HuH-7.5 (cell line): ENCODE data around the gene TUBA4A.
"Not testable (repeated sequence)": the region's sequence is repeated elsewhere in the genome, so short reads cannot be mapped to it uniquely, and the experiment has no call there.

Experiments used
- DNase-seq: peaks from one replicate; pipeline ENCODE4 v3.0.0; 2011; ENCODE audit warnings: low spot score

TUBA4A gene

GRCh38 chr2:219268294-219268693, 14.6 kb upstream of the TUBA4A start:
- no peak for DNase-seq

- DNase-seq, result no peak
Measured at GRCh38 chr2:219266886-219267285, 13.2 kb upstream of the TUBA4A start.

GRCh38 chr2:219266232-219266631, 12.5 kb upstream of the TUBA4A start:
- no peak for DNase-seq

GRCh38 chr2:219261024-219261855, 7.5 kb upstream of the TUBA4A start:
- DNase-seq, result no peak

DNA sequence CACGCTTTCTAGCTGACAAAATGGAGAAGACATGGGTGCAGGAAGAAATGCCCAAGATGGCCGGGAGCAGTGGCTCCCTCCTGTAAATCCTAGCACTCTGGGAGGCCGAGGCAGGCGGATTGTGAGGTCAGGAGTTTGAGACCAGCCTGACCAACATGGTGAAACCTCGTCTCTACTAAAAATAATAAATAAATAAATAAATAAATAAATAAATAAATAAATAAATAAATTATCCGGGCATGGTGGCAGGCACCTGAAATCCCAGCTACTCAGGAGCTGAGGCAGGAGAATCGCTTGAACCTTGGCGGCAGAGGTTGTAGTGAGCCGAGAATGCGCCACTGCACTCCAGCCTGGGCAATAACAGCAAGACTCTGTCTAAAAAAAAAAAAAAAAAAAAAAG, 5.2 kb upstream of the TUBA4A start:
- not testable (repeated sequence) for DNase-seq

DNA sequence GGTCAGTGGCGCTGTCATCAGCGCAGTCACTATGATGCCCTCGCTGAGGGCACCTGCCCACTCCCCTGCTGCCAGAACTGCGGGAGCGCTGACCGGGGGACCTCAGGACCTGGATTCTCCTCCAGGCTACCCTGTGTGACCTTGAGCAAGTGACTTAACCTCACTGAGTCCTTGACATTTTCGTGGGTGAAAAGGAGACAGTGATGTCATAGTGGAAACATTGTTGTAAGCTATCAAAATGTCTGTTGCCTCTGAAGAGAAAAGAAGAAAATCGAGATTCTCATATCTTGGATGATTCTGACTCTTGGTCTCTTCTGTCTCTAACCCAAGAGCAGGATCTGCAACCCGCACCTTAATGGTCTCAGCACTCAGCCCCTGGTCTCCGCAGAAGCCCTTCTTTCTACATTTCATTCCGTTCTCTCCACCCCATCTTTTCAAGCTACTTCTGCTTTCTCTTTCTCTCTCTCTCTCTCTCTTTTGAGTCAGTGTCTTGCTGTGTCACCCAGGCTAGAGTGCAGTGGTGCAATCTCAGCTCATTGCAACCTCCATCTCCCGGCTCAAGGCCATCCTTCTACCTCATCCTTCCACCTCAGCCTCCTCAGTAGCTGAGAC, 978 bp upstream of the TUBA4A start:
- no peak for DNase-seq

DNA sequence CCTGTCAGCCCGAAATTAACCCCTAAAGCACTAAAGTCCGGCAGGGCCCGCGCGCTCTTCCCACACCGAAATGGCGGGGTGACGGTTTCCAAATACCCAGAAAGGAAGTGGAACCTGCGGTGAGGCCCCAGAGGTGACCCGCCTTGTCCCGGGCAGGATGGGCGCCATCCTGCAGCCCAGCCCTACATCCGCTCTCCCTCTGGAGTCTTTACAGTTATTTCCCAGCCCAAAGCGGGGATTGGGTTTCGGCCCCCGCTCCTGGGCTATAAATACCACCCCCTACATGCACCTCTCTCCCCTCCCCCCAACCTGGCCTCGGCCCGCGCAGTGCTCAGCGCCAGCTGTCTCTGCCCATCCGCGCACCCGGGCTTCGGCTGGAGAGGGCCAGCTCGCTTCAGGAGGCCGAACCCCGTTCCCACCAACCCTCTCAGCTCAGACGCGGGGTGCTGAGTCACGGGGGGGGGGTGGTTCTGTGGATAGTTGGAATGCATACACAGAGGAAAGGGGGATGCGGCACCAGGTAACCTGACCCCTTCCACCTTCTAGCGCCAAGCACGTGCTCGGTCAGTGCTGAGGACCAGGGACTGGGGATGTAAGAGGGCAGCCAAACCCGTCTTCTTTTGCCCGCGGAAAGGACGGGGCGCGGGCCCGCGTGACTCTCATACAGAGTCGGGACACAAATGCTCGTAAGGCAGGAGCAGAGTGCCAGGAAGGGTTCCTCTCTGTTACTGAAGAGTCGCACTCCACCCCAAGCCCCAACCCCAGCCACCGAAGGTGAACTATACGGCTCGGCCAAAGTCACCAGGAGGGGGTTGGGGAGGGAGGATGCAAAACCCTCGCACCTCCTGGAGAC, 592 bp downstream of the TUBA4A start, which contains the start of gene TUBA4B:
TUBA4B (plus strand) TSS at position 344 of the 853 bp plus-strand sequence; CDS start at position 509, 165 bp downstream.
- no peak for DNase-seq

- DNase-seq, result no peak
Measured at GRCh38 chr2:219252570-219252899, 1.2 kb downstream of the TUBA4A start.

- DNase-seq, result no peak
Measured at GRCh38 chr2:219252084-219252483, 1.6 kb downstream of the TUBA4A start.

DNA sequence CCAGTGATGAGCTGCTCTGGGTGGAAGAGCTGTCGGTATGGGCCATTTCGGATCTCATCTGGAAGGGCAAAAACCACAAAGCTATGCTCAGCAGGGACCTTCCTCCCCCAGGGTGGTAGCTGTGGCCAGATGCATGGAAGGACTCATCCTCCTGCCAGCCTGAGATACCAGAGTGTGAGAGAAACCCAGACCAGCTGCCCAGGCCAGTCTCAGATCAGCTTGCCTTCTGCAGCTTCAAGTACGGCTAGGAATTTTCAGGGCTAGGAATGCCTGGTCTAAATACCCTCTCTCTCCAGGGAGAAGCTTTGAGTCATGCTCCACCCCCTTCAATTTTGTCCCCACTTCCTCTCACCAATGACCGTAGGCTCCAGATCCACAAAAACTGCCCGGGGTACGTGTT, 2.1 kb downstream of the TUBA4A start:
- DNase-seq, result no peak

DNA sequence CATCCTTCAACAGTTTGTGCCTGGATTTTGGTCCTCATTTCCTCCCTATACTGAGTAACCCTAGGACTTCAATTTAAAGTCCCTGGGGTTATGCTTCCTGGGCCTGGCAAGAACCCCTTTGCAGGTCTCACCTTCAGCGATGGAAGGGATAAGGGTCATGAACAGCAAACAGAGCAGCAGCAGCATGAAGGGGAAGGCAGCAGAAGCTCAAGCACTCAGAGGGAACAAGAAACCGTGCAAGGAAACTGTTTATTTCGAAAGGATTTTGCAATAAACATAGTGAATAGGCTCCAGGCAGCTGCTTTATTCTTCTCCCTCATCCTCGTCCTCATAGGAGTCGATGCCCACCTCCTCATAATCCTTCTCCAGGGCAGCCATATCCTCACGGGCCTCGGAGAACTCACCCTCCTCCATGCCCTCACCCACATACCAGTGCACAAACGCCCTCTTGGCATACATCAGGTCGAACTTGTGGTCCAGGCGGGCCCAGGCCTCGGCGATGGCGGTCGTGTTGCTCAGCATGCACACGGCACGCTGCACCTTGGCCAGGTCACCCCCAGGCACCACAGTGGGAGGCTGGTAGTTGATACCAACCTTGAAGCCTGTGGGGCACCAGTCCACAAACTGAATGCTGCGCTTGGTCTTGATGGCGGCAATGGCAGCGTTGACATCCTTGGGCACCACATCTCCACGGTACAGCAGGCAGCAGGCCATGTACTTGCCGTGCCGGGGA, 3.5 kb downstream of the TUBA4A start:
- no peak for DNase-seq

- DNase-seq, result peak; percentile 76
Measured at GRCh38 chr2:219249203-219249980, 4.3 kb downstream of the TUBA4A start.

GRCh38 chr2:219248845-219249202, 4.9 kb downstream of the TUBA4A start:
- DNase-seq, result no peak

GRCh38 chr2:219247678-219248642, 5.8 kb downstream of the TUBA4A start:
- no peak for DNase-seq

GRCh38 chr2:219246559-219246958, 7.2 kb downstream of the TUBA4A start:
- DNase-seq, result no peak

DNA sequence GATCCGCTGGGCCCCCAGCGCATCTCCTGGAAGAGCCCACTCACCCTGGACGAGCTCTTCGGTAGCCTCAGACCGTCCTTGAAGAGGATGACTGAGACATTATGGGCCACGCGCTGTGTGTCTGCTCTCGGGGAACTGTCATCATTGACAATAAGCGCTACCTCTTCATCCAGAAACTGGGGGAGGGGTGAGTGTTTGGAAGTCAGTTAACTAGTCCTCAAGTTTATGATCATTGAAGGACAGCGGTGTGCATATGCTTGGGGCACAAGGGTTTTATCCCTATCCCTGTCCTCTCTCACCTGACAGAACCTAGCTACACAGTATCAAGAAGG, 7.9 kb downstream of the TUBA4A start:
- no peak for DNase-seq

DNA sequence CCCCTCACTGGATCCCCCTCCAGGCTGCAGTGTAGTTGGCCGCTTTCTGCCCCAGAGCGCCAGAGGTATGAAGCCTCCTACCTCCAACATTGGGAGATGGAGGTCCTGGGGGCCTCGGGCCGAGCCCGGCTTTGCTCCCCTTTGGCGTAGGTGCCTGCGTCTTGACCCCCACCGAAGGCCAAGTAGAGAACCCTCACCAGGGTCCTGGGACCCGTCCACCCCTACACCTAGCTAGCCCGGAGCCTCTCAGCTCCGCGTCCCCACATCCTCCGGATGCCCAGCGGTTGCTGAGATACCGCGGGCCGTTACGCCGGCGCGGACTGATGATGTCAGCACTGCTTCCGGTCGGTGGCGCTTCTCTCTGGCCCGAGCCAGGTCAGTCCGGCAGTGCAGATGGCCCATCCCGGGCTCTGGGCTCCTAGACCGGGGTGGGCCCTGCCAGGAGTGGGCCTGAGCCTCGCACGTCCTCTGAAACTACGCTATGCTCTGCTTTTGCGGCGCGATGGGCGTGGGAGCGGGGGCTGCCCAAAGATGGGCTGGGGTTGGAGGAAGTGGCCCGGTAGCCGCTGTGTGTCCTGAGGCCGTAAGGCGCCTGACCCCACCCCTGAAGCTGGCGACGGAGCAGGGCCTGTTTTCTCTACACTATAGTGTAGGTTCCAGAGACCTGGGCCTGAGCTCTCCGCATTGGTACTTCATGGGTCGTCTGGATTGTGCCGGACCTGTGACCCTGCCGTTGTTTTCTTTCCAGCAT, 8.4 kb downstream of the TUBA4A start, which contains the start of the genes GLB1L and STK16:
GLB1L (minus strand) TSS at position 297 of the 751 bp plus-strand sequence. CDS start 1,871 bp downstream, outside the sequence.
STK16 (plus strand) TSS at position 332 of the 751 bp plus-strand sequence. CDS start 521 bp downstream, outside the sequence.
- DNase-seq, result peak; percentile 95

DNA sequence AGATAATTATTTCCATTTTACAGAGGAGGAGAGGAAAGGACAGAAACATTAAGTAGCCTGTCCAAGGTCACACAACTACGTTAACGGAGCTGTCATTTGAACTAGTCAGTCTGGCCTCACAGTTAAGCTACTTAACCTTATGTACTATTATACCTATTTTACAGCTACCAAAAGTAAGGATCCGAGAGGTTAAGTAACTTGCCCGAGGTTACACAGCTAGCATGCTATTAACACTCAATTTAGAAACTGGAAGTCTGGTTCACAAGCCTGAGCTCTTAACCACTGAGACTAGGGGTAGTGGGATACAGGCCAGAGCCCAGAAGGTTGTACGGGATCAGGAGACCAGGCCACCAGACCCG, 8.9 kb downstream of the TUBA4A start:
- DNase-seq, result no peak

DNA sequence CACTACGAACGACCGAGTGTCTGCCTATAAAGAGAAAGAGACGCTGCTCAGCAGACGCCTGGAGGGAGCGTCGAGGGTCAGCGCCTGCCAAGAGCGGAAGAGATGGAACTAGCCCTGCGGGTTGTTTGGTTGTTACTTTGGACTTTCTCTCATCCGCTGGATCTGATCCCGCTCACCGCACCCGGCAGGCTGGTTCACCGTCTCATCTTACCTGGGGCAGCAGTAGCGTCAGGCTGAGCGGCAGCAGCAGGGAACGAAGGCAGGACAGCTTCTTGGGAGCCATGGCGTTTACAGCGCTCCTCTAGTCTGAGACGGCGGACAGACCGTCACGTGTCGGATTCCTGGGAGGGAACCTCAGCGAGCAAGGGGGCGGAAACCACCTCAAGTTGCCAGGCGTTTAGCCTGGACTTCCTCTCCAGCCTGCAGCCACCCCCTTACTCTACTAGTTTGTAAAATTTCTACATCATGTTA, 10.4 kb downstream of the TUBA4A start:
- DNase-seq, result no peak
